Neural progenitor cell (in vitro differentiated cells): ENCODE data around the gene GRAMD1B.

Source experiments
- CTCF ChIP-seq: fragments of 200-600 bp; sonication (generic); IDR thresholded peaks from 2 replicates; pipeline ENCODE4 v1.5.1; 2017; ENCODE audit warnings: antibody characterized with exemption, mild to moderate bottlenecking
- EZH2 ChIP-seq: fragments of 200-600 bp; sonication (generic); IDR thresholded peaks from 2 replicates; pipeline ENCODE4 v1.6.1; 2017; ENCODE audit warnings: antibody characterized with exemption, mild to moderate bottlenecking, moderate library complexity

DNA sequence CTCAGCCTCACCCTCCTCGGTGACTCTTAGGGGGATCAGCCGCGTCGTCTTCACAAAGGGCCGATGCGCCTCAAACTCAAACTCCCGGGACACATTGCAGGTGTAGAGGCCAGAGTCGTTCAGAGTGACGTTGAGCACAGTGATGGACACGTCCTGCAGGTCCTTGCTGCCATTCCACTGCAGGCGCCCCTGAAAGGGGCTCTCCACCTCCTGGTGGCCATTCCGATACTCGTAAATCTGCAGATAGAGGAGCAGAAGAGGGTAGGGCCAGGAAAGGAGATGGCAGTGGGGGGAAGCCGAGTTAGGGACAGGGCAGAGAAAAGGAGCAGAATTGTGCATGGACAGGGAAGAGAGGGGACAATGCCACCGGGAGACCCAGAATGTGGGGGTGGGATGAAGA, 212.4 kb downstream of the GRAMD1B start:
- TF ChIP-seq EZH2 (no peak), CTCF (no peak)
